SH-SY5Y (cell line): ENCODE data around the gene TMEM186.

ENCODE experiments used
- GATA2 ChIP-seq: IDR thresholded peaks from 2 replicates; pipeline ENCODE4 v1.6.1; 2011; ENCODE audit warnings: mild to moderate bottlenecking, low read depth, low read length
- GATA3 ChIP-seq: IDR thresholded peaks from 2 replicates; pipeline ENCODE4 v1.6.1; 2011; ENCODE audit warnings: low read depth, mild to moderate bottlenecking, low read length, moderate library complexity

DNA sequence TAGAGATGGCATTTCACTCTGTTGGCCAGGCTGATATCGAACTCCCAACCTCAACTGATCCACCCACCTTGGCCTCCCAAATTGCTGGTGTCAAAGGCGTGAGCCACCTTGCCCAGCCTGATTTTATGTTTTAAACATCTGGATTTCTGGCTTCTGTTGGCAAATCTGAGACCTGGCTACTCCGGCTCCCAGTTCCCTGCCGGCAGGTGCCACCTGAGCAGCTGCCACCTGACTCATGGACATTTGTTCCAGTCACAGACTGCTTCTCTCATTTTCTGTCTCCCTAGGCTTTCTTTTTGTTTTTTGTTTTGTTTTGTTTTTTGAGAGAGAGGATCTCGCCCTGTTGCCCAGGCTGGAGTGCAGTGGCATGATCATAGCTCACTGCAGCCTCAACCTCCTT, 9.8 kb upstream of the TMEM186 start:
- TF ChIP-seq GATA2 = no peak
- no peak for TF ChIP-seq GATA3
